ENCODE results near the gene TRAPPC14. TPM values are rescaled to one million over a fixed set of nuclear protein-coding genes. Genes with fewer than 3 reads are reported as not detected.

The TRAPPC14 gene
- total RNA-seq, 1 experiment from 2014 or later = 5.1 TPM

GRCh38 chr7:100167912-100168323 is 9.4 kb upstream of the TRAPPC14 start:
- H3K4me3 ChIP-seq = peak overlapping the region; percentile 26
- peaks cover 13% of the 10 kb centered on the region for H3K4me1 ChIP-seq (replicated peaks)
- no peaks in the 10 kb centered on the region for H3K27me3 ChIP-seq (replicated peaks)
- no peaks in the 10 kb centered on the region for H3K9me3 ChIP-seq (replicated peaks)
- DNase-seq (ENCODE audit: low read depth in 1 of 2, low spot score in 2 of 2) = no peak
- H3K36me3 ChIP-seq = no peaks in the 10 kb centered on the region
- H3K27ac ChIP-seq = no peak overlapping the region

- H3K27ac ChIP-seq = no peak overlapping the region
- H3K9me3 ChIP-seq (replicated peaks) = no peaks in the 10 kb centered on the region
- H3K36me3 ChIP-seq = no peaks in the 10 kb centered on the region
- H3K27me3 ChIP-seq (replicated peaks) = no peaks in the 10 kb centered on the region
- H3K4me3 ChIP-seq = no peak overlapping the region
- no peak for DNase-seq (ENCODE audit: low read depth in 1 of 2, low spot score in 2 of 2)
- H3K4me1 ChIP-seq (replicated peaks) = peaks cover 13% of the 10 kb centered on the region
Observed at GRCh38 chr7:100166970-100167911, 8.7 kb upstream of the TRAPPC14 start.

- no peaks in the 10 kb centered on the region for H3K9me3 ChIP-seq (replicated peaks)
- no peak overlapping the region for H3K4me3 ChIP-seq
- H3K4me1 ChIP-seq (replicated peaks) = peaks cover 13% of the 10 kb centered on the region
- H3K27ac ChIP-seq = no peak overlapping the region
- no peak for DNase-seq (ENCODE audit: low read depth in 1 of 2, low spot score in 2 of 2)
- no peaks in the 10 kb centered on the region for H3K36me3 ChIP-seq
- no peaks in the 10 kb centered on the region for H3K27me3 ChIP-seq (replicated peaks)
Observed at GRCh38 chr7:100166317-100166940, 7.9 kb upstream of the TRAPPC14 start.

GRCh38 chr7:100163871-100164270 is 5.3 kb upstream of the TRAPPC14 start:
- Histone ChIP-seq H3K4me3 (no peak overlapping the region), H3K36me3 (no peaks in the 10 kb centered on the region), H3K4me1 (replicated peaks) (peaks cover 14% of the 10 kb centered on the region)

GRCh38 chr7:100163006-100163531 is 4.5 kb upstream of the TRAPPC14 start:
- no peak for DNase-seq (ENCODE audit: low read depth in 1 of 2, low spot score in 2 of 2)
- Histone ChIP-seq H3K27ac (no peak overlapping the region), H3K36me3 (peaks cover 5% of the 10 kb centered on the region), H3K4me3 (no peak overlapping the region), H3K4me1 (replicated peaks) (peaks cover 8% of the 10 kb centered on the region), H3K27me3 (replicated peaks) (no peaks in the 10 kb centered on the region), H3K9me3 (replicated peaks) (no peaks in the 10 kb centered on the region)

More at GRCh38 chr7:100163871-100164270, 5.3 kb upstream of the TRAPPC14 start:
- Histone ChIP-seq H3K27ac (no peak overlapping the region), H3K9me3 (replicated peaks) (no peaks in the 10 kb centered on the region), H3K27me3 (replicated peaks) (no peaks in the 10 kb centered on the region)
- DNase-seq (ENCODE audit: low read depth in 1 of 2, low spot score in 2 of 2) = no peak

- no peak for DNase-seq (ENCODE audit: low read depth in 1 of 2, low spot score in 2 of 2)
- no peaks in the 10 kb centered on the region for H3K27me3 ChIP-seq (replicated peaks)
- peaks cover 35% of the 10 kb centered on the region for H3K36me3 ChIP-seq
- H3K9me3 ChIP-seq (replicated peaks) = no peaks in the 10 kb centered on the region
- H3K27ac ChIP-seq = no peak overlapping the region
- H3K4me1 ChIP-seq (replicated peaks) = peaks cover 12% of the 10 kb centered on the region
- no peak overlapping the region for H3K4me3 ChIP-seq
Observed at GRCh38 chr7:100160067-100160466, 1.5 kb upstream of the TRAPPC14 start.

GRCh38 chr7:100159099-100159623 is 638 bp upstream of the TRAPPC14 start:
- Histone ChIP-seq H3K36me3 (peaks cover 41% of the 10 kb centered on the region), H3K27ac (no peak overlapping the region)
- no peak for DNase-seq (ENCODE audit: low read depth in 1 of 2, low spot score in 2 of 2)

GRCh38 chr7:100157334-100158228 is 942 bp downstream of the TRAPPC14 start:
- Histone ChIP-seq H3K4me1 (replicated peaks) (peaks cover 12% of the 10 kb centered on the region), H3K36me3 (peaks cover 54% of the 10 kb centered on the region), H3K9me3 (replicated peaks) (no peaks in the 10 kb centered on the region), H3K27ac (0 out of 2 replicates have a peak overlapping the region, but pooled peaks have one; percentile 52), H3K4me3 (peak overlapping the region; percentile 98), H3K27me3 (replicated peaks) (no peaks in the 10 kb centered on the region)
- DNase-seq (ENCODE audit: low read depth in 1 of 2, low spot score in 2 of 2) = no peak

More at GRCh38 chr7:100159099-100159623, 638 bp upstream of the TRAPPC14 start:
- no peaks in the 10 kb centered on the region for H3K9me3 ChIP-seq (replicated peaks)
- no peaks in the 10 kb centered on the region for H3K27me3 ChIP-seq (replicated peaks)
- H3K4me1 ChIP-seq (replicated peaks) = peaks cover 12% of the 10 kb centered on the region
- H3K4me3 ChIP-seq = peak overlapping the region; percentile 98

- Histone ChIP-seq H3K9me3 (replicated peaks) (no peaks in the 10 kb centered on the region), H3K36me3 (peaks cover 59% of the 10 kb centered on the region), H3K27me3 (replicated peaks) (no peaks in the 10 kb centered on the region), H3K4me1 (replicated peaks) (peaks cover 12% of the 10 kb centered on the region), H3K4me3 (peak overlapping the region; percentile 1; the same call in 1 of the 2 replicates), H3K27ac (no peak overlapping the region)
- no peak for DNase-seq (ENCODE audit: low read depth in 1 of 2, low spot score in 2 of 2)
Observed at GRCh38 chr7:100157069-100157333, 1.5 kb downstream of the TRAPPC14 start.

GRCh38 chr7:100156331-100157068 is 2.0 kb downstream of the TRAPPC14 start:
- Histone ChIP-seq H3K36me3 (peaks cover 62% of the 10 kb centered on the region), H3K27me3 (replicated peaks) (no peaks in the 10 kb centered on the region), H3K4me3 (peak overlapping the region; percentile 1; the same call in 1 of the 2 replicates), H3K27ac (no peak overlapping the region), H3K4me1 (replicated peaks) (peaks cover 12% of the 10 kb centered on the region), H3K9me3 (replicated peaks) (no peaks in the 10 kb centered on the region)
- DNase-seq (ENCODE audit: low read depth in 1 of 2, low spot score in 2 of 2) = no peak

- Histone ChIP-seq H3K27ac (no peak overlapping the region), H3K36me3 (peaks cover 64% of the 10 kb centered on the region), H3K4me1 (replicated peaks) (peaks cover 12% of the 10 kb centered on the region), H3K4me3 (no peak overlapping the region), H3K27me3 (replicated peaks) (no peaks in the 10 kb centered on the region), H3K9me3 (replicated peaks) (no peaks in the 10 kb centered on the region)
- no peak for DNase-seq (ENCODE audit: low read depth in 1 of 2, low spot score in 2 of 2)
Observed at GRCh38 chr7:100155553-100156317, 2.8 kb downstream of the TRAPPC14 start.
